GM19240 (cell line): ENCODE measurements around the gene CBFA2T3.

Experiments used
- DNase-seq: peaks from one replicate; pipeline ENCODE4 v3.0.0; 2011; ENCODE audit warnings: low spot score; ENCODE audit not compliant: insufficient read length

The CBFA2T3 gene

GRCh38 chr16:88863426-88863825 lies 113.6 kb downstream of the CBFA2T3 start:
- DNase-seq = no peak

- no peak for DNase-seq
These were observed 114.0 kb downstream of the CBFA2T3 start for GRCh38 chr16:88862968-88863367.

- no peak for DNase-seq
These were observed 115.6 kb downstream of the CBFA2T3 start for GRCh38 chr16:88861359-88861758.

- DNase-seq = no peak
These were observed 117.5 kb downstream of the CBFA2T3 start for GRCh38 chr16:88859381-88860091.

GRCh38 chr16:88857728-88858339 lies 119.2 kb downstream of the CBFA2T3 start:
- DNase-seq = peak; percentile 98

- DNase-seq = peak; percentile 100
These were observed 119.9 kb downstream of the CBFA2T3 start, which contains the start of the genes GALNS and TRAPPC2L for GRCh38 chr16:88856828-88857727. Gene GALNS (minus strand): TSS chr16:88856947. CDS start chr16:88856877, 70 bp downstream. Gene TRAPPC2L (plus strand): TSS chr16:88857127. CDS start chr16:88857151, 24 bp downstream.

GRCh38 chr16:88856122-88856827 lies 120.7 kb downstream of the CBFA2T3 start:
- DNase-seq = no peak

- no peak for DNase-seq
These were observed 121.3 kb downstream of the CBFA2T3 start for GRCh38 chr16:88855736-88856121.

- no peak for DNase-seq
These were observed 121.8 kb downstream of the CBFA2T3 start for GRCh38 chr16:88855176-88855575.

- peak; percentile 46 for DNase-seq
These were observed 122.5 kb downstream of the CBFA2T3 start for GRCh38 chr16:88854306-88855111.

GRCh38 chr16:88853325-88853941 lies 123.6 kb downstream of the CBFA2T3 start:
- no peak for DNase-seq

- no peak for DNase-seq
These were observed 125.4 kb downstream of the CBFA2T3 start for GRCh38 chr16:88851616-88852015.

GRCh38 chr16:88850531-88851199 lies 126.3 kb downstream of the CBFA2T3 start:
- no peak for DNase-seq

- no peak for DNase-seq
These were observed 128.4 kb downstream of the CBFA2T3 start for GRCh38 chr16:88848557-88848956.

GRCh38 chr16:88847654-88848053 lies 129.4 kb downstream of the CBFA2T3 start:
- no peak for DNase-seq

- DNase-seq = no peak
These were observed 130.9 kb downstream of the CBFA2T3 start for GRCh38 chr16:88846088-88846487.

GRCh38 chr16:88844419-88845036 lies 132.5 kb downstream of the CBFA2T3 start:
- no peak for DNase-seq

GRCh38 chr16:88843256-88843655 lies 133.8 kb downstream of the CBFA2T3 start:
- no peak for DNase-seq

- no peak for DNase-seq
These were observed 134.2 kb downstream of the CBFA2T3 start for GRCh38 chr16:88842806-88843205.
